ENCODE measurements around the gene ZNF280C. TPM values are rescaled to one million over a fixed set of nuclear protein-coding genes. Genes with fewer than 3 reads are reported as not detected.

Gene ZNF280C
- total RNA-seq, 1 experiment from 2014 or later = 4.6 TPM

DNA sequence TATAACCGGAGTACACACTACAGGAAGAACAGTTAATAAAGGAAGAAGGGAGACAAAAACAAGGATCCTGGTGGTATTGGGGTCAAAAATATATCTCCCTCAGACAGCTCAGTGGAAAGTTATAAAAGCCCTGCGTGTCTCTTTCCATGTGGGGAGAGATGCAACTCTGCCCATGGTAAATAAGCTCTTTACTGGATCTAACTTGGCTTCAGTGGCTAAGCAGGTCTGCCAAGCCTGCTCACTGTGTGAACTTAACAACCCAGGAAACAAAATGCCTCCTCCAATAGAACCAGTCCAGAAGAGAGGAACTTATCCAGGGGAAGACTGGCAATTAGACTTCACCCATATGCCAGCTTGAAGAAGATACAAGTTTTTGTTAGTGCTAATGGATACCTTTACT, 17.0 kb upstream of the ZNF280C start:
- ChIA-PET POLR2A (ENCODE audit: unreplicated experiment) (no interaction called here), CTCF (no interaction called here)
- H3K9me3 ChIP-seq (ENCODE audit: low read length) = no peaks in the 10 kb centered on the region
- DNase-seq (no peak), ATAC-seq (no peak)
- no peaks in the 10 kb centered on the region for H3K9me2 ChIP-seq (replicated peaks; ENCODE audit: low read length)
- H3K9ac ChIP-seq (ENCODE audit: low read length) = no peak overlapping the region
- no peaks in the 10 kb centered on the region for H4K20me1 ChIP-seq (ENCODE audit: low read length)
- TF ChIP-seq, protein P1, sequence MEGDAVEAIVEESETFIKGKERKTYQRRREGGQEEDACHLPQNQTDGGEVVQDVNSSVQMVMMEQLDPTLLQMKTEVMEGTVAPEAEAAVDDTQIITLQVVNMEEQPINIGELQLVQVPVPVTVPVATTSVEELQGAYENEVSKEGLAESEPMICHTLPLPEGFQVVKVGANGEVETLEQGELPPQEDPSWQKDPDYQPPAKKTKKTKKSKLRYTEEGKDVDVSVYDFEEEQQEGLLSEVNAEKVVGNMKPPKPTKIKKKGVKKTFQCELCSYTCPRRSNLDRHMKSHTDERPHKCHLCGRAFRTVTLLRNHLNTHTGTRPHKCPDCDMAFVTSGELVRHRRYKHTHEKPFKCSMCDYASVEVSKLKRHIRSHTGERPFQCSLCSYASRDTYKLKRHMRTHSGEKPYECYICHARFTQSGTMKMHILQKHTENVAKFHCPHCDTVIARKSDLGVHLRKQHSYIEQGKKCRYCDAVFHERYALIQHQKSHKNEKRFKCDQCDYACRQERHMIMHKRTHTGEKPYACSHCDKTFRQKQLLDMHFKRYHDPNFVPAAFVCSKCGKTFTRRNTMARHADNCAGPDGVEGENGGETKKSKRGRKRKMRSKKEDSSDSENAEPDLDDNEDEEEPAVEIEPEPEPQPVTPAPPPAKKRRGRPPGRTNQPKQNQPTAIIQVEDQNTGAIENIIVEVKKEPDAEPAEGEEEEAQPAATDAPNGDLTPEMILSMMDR (conservative IDR thresholded peaks at IDR 0.05; ENCODE audit: low read depth, low read length) = no peak
- no peak for TF ChIP-seq EZH2phosphoT487 (IDR thresholded peaks at IDR 0.05; ENCODE audit: borderline replicate concordance, low read length)
- no peak for TF ChIP-seq EZH2 (IDR thresholded peaks at IDR 0.05; ENCODE audit: low read length, unreplicated experiment)
- H3K27me3 ChIP-seq (ENCODE audit: low read length) = no peaks in the 10 kb centered on the region
- H3K4me1 ChIP-seq (ENCODE audit: insufficient read depth, low read length) = no peaks in the 10 kb centered on the region
- no peak overlapping the region for H3K4me3 ChIP-seq (ENCODE audit: low read length)
- intact Hi-C loops (cut with micrococcal nuclease) = no loop called here
- no TSS peak for BruUV-seq (replicated peaks)
- H2AFZ ChIP-seq (ENCODE audit: low read length) = no peak overlapping the region
- no peaks in the 10 kb centered on the region for H3K36me3 ChIP-seq (ENCODE audit: low read depth, low read length)
- H3K79me2 ChIP-seq (ENCODE audit: low read length) = no peaks in the 10 kb centered on the region
- no peak overlapping the region for H3K27ac ChIP-seq (ENCODE audit: low read length)
- H3F3A ChIP-seq (ENCODE audit: low read length, unreplicated experiment) = no peaks in the 10 kb centered on the region
- H3K4me2 ChIP-seq (ENCODE audit: low read length) = no peak overlapping the region

DNA sequence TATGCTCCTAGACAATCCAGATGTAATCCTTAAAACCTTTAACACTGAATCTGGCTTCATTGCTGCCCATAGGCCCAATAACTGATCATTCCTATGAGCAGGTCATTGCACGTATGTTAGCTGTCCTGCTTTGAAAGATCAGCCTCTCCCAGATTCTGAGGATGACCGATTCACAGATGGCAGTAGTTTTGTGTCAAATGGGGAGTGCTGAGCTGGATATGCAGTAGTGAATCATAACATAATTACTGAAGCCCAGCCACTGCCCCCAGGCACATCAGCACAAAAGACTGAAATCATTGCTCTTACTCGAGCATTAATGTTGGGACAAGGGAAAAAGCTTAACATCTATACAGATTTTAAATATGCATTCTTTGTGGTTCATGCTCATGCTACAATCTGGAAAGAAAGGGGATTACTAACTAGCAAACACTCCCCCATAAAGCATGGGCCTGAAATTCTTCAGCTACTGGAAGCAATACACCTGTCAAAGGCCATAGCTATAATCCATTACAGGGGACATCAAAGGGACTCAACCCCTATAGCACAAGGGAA, 16.4 kb upstream of the ZNF280C start:
- H3K36me3 ChIP-seq (ENCODE audit: low read depth, low read length) = no peaks in the 10 kb centered on the region
- no peaks in the 10 kb centered on the region for H4K20me1 ChIP-seq (ENCODE audit: low read length)
- no peak overlapping the region for H3K9ac ChIP-seq (ENCODE audit: low read length)
- CTCF ChIA-PET = no interaction called here
- no peak overlapping the region for H3K27ac ChIP-seq (ENCODE audit: low read length)
- TF ChIP-seq, protein P1 (conservative IDR thresholded peaks at IDR 0.05; ENCODE audit: low read depth, low read length) = no peak
- no peak for TF ChIP-seq EZH2 (IDR thresholded peaks at IDR 0.05; ENCODE audit: low read length, unreplicated experiment)
- no peak for TF ChIP-seq EZH2phosphoT487 (IDR thresholded peaks at IDR 0.05; ENCODE audit: borderline replicate concordance, low read length)
- intact Hi-C loops (cut with micrococcal nuclease) = no loop called here
- H3K79me2 ChIP-seq (ENCODE audit: low read length) = no peaks in the 10 kb centered on the region
- H3K4me3 ChIP-seq (ENCODE audit: low read length) = no peak overlapping the region
- H3K9me3 ChIP-seq (ENCODE audit: low read length) = no peaks in the 10 kb centered on the region
- no peak for ATAC-seq
- H3K4me1 ChIP-seq (ENCODE audit: insufficient read depth, low read length) = no peaks in the 10 kb centered on the region
- H3K9me2 ChIP-seq (replicated peaks; ENCODE audit: low read length) = no peaks in the 10 kb centered on the region
- no TSS peak for BruUV-seq (replicated peaks)
- no peak overlapping the region for H3K4me2 ChIP-seq (ENCODE audit: low read length)
- H3F3A ChIP-seq (ENCODE audit: low read length, unreplicated experiment) = no peaks in the 10 kb centered on the region
- H2AFZ ChIP-seq (ENCODE audit: low read length) = no peak overlapping the region
- no peaks in the 10 kb centered on the region for H3K27me3 ChIP-seq (ENCODE audit: low read length)
- POLR2A ChIA-PET (ENCODE audit: unreplicated experiment) = no interaction called here
- no peak for DNase-seq

- DNase-seq (no peak), ATAC-seq (no peak)
- Histone ChIP-seq H3K79me2 (ENCODE audit: low read length) (no peaks in the 10 kb centered on the region), H2AFZ (ENCODE audit: low read length) (no peak overlapping the region), H3K4me1 (ENCODE audit: insufficient read depth, low read length) (no peaks in the 10 kb centered on the region), H4K20me1 (ENCODE audit: low read length) (no peaks in the 10 kb centered on the region), H3K4me2 (ENCODE audit: low read length) (no peak overlapping the region), H3K4me3 (ENCODE audit: low read length) (no peak overlapping the region), H3K9me3 (ENCODE audit: low read length) (no peaks in the 10 kb centered on the region), H3K36me3 (ENCODE audit: low read depth, low read length) (no peaks in the 10 kb centered on the region), H3K27ac (ENCODE audit: low read length) (no peak overlapping the region), H3F3A (ENCODE audit: low read length, unreplicated experiment) (no peaks in the 10 kb centered on the region), H3K27me3 (ENCODE audit: low read length) (no peaks in the 10 kb centered on the region), H3K9me2 (replicated peaks; ENCODE audit: low read length) (no peaks in the 10 kb centered on the region), H3K9ac (ENCODE audit: low read length) (no peak overlapping the region)
- intact Hi-C loops (cut with micrococcal nuclease) = no loop called here
- BruUV-seq (replicated peaks) = no TSS peak
- POLR2A ChIA-PET (ENCODE audit: unreplicated experiment) = no interaction called here
- CTCF ChIA-PET = no interaction called here
- TF ChIP-seq EZH2phosphoT487 (IDR thresholded peaks at IDR 0.05; ENCODE audit: borderline replicate concordance, low read length) (no peak), EZH2 (IDR thresholded peaks at IDR 0.05; ENCODE audit: low read length, unreplicated experiment) (no peak)
- TF ChIP-seq, protein P1 (conservative IDR thresholded peaks at IDR 0.05; ENCODE audit: low read depth, low read length) = no peak
These were observed 13.5 kb upstream of the ZNF280C start for GRCh38 chrX:130282151-130282550.
